ENCODE data around the gene ULK3.

The ULK3 gene

GRCh38 chr15:74839526-74840395 lies 3.2 kb downstream of the ULK3 start:
- DNase-seq: no peak

- no peak for DNase-seq
Observed at GRCh38 chr15:74838746-74839525, 4.0 kb downstream of the ULK3 start.

DNA sequence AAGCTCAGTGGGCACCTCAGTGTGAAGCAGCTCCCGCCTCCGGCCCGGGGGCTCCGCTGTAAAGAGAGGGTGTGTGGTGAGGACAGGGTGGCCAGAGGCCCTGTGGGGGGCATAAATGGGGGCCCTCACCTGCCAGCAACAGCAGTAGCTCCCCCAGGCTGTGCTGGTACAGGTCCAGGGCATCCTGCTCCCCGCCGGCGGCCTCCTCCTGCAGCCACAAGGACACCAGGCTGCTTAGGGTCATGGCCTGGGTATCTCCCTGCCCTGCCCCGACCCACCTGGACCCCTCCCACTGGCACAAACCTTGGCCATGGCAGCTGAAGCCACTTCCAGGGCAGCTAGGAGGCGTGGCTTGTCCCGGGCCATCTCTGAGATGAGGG lies 4.8 kb downstream of the ULK3 start:
- no peak for DNase-seq

DNA sequence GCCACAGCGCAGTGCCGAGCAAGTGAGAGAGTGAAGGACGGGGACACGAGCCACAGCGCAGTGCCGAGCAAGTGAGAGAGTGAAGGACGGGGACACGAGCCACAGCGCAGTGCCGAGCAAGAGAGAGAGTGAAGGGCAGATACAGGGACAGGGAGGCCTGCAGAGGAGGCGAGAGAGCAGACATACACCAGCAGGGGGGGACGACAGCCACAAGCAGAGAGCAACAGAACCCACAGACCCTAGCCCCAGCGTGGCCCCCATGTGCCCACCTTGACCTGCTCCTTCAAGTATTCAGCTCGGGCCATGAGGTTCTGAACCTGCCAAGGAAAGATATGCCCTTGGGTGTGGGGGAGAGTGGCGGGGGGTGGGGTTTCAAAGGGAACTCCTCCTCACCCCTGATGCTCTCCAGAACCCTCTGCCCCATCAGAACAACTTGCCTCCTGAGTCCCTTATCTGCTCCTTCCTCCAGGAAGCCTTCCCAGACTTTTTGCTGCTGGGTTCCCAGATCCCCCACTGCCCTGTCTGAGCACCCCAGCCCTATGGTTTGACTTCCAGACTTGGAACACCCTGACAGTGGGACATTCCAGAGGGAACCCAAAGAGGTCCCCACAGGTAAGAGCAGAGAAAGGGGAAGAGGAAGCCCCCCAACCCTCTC lies 5.3 kb downstream of the ULK3 start:
- DNase-seq: no peak

DNA sequence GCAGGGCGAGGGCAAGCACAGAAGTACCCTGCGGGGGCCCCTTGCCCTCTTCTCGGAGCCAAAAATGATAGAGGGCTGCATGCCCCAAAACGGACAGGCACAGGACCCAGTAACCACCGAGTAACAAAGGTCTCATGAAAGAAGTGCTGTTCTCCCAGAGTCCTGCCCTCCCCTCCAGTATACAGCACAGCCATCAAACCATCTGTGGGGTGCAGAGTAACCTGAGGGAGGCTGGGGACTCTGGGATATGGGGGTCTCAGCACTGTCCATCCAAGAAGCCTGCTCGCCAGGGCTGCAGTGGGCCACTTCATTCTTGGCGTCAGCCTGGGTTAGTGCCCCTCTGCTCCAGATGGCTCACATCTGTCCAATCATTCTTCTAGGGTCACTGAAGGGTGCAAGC lies 6.1 kb downstream of the ULK3 start:
- DNase-seq: no peak

DNA sequence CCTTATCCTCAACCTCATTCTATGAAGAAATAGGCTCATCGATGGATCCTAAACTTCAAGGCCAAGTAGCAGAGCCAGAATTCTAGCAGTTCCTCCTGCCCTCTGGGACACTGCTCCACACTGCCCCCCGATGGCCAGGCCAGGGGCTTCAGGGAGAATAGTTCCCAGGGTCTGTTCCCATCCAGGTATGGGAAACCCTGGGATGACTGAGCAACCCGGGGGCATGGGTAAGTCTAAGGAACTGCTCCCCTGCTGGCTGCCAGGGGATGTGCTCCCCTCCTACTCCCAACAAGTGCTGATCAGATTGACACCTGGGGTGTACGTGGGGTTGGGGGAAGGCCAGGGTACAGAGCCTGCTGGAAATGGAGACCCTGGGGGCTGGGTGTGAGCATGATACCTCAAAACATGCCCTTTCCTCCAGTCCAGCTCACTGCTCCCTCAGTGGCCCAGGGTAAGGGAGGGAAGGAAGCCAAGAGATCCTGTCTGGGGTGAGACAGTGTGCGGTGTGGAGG lies 7.6 kb downstream of the ULK3 start:
- no peak for DNase-seq

DNA sequence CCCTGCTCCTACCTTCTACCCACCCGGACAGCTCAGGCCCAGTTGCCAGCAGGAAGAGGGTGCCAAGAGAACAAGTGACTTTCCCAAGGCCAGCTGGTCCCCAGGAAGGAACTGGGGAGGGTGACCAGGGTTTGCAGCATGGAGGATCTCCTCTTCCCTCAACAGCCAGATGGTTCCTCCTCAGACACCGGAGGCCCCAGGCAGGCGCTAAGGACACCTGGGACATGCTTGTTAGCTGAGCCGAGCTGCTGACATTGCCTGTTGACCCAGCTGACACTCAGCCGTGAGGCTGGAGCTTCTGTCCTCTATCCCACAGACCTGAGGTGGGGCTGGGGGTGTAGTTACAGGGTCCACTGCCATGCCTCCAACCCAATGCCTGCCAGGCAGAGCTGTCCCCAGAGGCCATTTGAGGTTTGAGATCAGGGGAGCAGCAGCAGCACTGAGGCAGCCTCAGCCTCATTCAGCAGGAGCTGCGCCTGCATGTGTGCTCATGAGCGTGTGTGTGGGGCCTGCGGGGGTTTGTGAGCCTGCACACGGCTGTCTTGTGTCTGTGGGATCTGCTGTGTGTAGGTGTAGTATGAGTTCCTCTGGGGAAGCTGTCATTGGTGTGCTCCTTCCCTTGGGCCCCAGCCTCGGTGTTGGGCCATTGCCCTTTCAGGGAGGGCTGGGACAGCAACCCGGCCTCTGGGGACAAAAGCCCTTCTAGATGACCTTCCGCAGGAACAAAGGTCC lies 9.4 kb downstream of the ULK3 start:
- DNase-seq: no peak

GRCh38 chr15:74832826-74833225 lies 10.1 kb downstream of the ULK3 start:
- DNase-seq: no peak

- DNase-seq: no peak
Observed at GRCh38 chr15:74831813-74832495, 11.0 kb downstream of the ULK3 start.

DNA sequence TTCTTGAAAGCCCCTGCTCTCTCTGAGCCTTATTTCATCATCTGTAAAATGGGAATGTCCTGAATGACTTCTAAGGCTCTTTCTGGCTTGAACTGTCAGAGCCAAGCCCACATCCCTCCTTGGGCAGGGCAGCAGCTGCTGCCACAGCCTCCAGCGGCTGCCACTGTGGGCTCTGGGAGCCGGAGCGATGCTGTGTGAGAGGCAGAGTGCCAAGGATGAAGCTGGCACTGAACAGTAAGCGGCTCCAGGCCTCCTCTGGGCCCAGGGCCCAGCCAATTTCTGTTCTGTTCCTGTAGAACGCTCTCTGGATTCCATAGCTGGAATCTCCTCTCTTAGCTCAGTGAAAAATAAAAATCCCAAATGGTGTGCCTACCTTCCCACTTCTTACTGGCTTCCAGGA lies 12.1 kb downstream of the ULK3 start:
- no peak for DNase-seq

- DNase-seq: no peak
Observed at GRCh38 chr15:74829991-74830390, 13.0 kb downstream of the ULK3 start.

DNA sequence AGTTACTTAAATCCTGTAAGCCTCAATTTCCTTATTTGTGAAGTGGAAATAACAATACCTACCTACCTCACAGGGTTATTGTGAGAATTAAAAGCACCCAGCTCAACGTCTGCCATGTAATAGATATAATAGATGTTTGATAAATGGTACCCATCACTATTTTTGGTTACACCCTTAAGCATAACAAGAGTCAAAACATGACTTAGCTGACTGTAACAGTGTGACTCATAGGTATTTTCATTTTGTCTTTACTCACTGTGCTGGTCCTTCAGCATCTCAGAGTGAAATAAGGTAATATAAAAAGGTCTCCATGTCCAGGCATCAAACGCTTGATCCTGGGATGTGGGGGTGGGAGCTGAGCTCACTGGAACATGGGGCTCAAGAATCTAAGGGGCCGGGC lies 13.5 kb downstream of the ULK3 start:
- DNase-seq: no peak

GRCh38 chr15:74828835-74829234 lies 14.1 kb downstream of the ULK3 start:
- DNase-seq: no peak

DNA sequence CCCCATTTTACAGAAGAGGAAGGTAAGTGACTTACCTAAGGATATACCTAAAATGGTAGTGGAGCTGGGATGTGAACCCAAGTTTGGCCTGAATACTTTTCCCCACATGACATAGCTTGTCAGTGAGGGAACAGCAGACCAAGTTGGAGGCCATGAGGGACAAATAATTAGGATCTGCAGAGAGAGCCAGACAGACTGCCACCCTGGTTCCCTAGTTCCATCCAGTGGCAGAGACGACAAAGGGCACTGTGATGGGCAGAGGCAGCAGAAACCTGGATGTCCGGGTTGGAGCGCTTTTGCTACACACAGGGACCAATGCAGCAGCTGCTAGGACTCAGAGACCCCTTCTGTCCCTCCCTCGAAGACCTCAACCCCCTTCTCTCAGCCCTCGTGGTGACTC lies 15.3 kb downstream of the ULK3 start:
- DNase-seq: no peak

DNA sequence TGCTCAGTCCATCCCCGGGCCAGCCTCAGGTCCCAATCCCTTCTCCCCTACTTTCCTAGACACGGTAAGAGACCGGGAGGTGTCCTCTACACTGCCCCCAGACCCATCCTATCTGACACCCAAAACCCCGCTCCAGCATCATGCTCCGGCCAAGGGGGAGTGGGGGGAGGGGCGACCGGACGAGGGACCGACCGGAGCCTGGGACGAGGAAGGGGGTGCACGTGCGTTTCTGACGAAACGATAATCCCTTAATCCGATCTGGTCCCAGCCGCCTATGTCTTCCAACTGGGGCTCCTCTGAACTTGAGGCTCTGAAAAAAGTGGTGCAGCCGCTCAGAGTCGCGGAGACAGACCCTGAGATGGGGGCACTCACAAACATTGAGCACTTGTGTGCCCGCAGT lies 16.0 kb downstream of the ULK3 start:
- no peak for DNase-seq

- DNase-seq: no peak
Observed at GRCh38 chr15:74826364-74826819, 16.6 kb downstream of the ULK3 start, which contains the start of gene CPLX3. Gene CPLX3, plus strand, starts transcription at chr15:74826627. Its CDS starts 77 bp downstream, at chr15:74826704.

GRCh38 chr15:74825866-74826265 lies 17.1 kb downstream of the ULK3 start:
- DNase-seq: no peak

- DNase-seq: no peak
Observed at GRCh38 chr15:74824976-74825375, 18.0 kb downstream of the ULK3 start.

GRCh38 chr15:74823324-74823723 lies 19.6 kb downstream of the ULK3 start:
- DNase-seq: no peak

DNA sequence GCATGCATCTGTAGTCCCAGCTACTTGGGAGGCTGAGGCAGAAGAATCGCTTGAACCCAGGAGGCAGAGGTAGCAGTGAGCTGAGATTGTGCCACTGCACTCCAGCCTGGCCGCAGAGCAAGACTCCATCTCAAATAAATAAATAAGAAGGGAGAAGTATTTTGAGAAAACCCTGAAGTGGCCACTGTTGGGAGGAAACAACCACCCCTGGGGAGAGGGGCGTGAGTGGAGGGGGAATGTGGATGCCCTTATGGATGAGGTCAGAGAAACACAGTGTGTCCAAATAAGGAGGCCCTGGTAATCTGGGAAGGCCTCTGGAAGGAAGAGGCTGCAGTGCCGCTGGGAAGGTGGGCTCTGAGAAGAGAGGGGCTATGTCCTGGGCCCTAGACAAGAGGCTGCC lies 20.7 kb downstream of the ULK3 start:
- DNase-seq: no peak

DNA sequence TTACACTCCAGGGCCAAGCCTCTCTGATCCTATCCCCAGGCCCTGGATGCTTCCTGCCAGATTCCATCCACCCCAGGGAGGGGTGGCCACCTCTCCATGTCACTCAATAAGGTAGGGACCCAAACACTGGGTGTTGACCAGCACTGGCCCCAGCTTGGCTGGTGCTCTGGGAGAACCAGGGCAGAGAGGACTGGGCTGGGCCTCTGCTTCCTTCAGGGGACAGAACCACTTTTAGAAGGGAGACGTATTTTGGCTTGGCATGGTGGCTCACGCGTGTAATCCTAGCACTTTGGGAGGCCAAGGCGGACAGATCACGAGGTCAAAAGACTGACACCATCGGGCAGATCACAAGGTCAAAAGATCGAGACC lies 21.2 kb downstream of the ULK3 start:
- no peak for DNase-seq

All from activated CD4-positive, alpha-beta T cell treated with anti-CD3 and anti-CD28 coated beads for 1 hour (primary cell).